HG02623 (cell line): ENCODE data around the gene RAPGEF6.
"Not testable (repeated sequence)": the region's sequence is repeated elsewhere in the genome, so short reads cannot be mapped to it uniquely, and the experiment has no call there.

Experiments
- ATAC-seq: cut with Tn5 transposase; IDR thresholded peaks from one replicate; pipeline ENCODE4 v1.9.1; 2021; ENCODE audit warnings: moderate library complexity; ENCODE audit not compliant: unreplicated experiment

Gene RAPGEF6

DNA sequence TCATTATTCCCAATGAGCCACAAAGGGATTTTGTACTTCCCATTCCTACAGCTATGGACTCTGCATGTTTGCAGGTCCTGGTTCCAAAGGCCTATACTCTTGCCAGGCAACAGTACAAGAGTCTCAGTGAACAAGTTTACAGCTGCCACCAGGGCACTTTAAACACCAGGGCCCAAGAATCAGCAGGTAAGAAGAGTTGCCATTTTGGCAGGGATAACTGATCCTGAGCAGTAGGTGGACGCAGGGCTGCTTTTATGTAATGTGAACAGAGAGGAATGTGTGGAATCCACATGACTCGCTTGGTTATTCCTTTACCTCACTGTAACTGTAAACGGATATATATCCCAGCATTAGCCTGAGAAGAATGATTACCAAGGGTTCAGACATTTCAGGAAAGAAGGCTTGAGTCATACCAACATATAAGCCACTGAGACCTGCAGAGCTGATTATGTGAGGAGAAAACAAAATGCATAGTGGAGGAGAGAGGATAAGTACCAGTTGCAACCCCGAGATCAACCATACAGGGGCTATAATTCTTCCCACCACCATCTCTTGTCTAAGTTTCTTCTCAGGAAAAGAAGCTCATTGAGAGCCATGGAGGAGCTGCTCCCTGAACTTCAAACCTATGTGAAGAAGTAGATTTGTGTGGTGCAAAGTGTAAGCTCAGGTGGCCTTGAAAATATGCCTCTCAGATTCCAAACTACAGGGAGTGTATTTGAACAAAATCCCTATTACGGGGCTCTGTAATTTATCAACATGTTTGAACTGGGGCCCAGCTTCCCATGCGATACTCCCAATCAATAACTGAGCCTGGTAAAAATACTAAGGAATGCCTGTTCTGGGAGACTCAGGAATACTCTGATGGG is 24.6 kb downstream of the RAPGEF6 start:
- no peak for ATAC-seq

DNA sequence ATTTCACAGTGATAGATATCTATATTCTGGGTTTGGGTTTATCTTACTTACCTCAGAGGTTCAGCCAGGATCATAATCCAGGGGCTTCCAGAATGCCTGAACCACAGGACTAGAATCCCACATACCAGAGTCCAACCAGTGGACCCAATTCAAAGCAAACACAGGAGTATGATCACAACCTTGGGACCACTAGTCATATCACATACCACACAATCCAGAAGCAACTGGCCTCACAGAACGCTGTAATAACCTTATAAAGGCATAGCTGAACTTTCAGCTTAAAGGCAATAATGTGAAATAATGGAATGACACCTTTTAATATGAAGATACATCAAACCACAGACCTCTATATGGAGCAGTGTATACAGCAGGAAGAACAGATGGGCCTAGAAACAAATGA is 25.3 kb downstream of the RAPGEF6 start:
- no peak for ATAC-seq

DNA sequence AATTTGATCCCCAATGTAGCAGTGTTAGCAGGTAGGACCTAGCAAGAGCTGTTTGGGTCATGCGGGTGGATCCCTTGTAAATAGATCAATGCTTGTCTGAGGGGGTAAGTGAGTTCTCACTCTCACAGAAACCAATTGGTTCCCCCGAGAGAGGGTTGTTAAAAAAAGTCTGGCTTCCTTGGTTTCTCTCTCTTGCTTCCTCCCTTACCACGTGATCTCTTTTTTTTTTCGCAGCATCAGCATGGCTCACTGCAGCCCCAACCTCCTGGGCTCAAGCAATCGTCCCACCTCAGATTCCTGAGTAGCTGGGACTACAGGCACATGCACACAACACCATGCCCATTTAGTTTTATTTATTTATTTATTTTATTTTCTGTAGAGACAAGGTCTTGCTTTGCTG is 26.4 kb downstream of the RAPGEF6 start:
- no peak for ATAC-seq

DNA sequence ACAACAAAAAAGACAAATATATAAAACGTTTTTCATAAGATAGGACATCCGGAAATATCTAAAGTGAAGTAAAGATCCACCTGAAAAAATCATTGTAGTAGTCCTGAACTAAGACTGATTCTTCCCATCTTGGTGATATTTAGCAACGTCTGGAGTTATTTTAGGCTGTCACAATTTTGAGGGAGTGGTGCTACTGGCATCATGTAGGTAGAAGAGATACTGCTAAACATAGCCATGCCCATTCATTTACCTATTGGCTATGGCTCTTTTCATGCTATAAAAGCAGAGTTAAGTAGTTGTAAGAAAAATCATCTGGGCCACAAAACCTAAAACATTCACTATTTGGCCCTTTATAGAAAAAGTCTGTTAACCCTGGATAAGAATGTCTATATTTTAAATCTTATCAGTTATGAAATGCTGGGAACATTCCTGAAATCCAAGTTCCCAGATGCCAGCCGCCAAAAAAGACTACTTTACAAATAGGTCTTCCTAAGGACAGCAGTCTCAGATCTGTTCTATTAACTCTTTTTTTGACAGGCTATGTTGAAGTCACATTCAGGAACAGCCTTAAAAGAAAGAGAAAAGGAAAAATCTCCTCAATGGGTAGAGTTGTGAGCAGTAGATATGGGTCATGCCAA is 27.0 kb downstream of the RAPGEF6 start:
- ATAC-seq, result no peak

DNA sequence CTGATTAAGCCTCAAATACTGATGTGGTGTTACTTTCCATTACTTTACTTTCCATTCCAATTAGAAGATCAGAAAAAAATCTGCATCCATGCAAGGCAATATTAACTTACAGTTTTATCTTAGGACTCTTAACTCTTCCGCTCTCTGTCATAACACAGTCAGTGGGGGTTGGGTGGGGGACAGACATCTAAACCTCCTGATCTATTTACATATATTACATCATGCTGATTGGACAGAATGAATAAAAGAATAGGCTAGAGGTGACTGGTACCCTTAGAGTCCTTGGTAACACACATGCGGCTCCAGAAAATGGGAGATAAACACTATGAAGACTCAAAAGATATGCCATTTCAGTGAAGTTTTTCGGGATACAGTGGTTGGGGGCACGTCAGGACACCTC is 27.6 kb downstream of the RAPGEF6 start:
- no peak for ATAC-seq

- ATAC-seq, result no peak
Observed at GRCh38 chr5:131605086-131605485, 29.9 kb downstream of the RAPGEF6 start.

GRCh38 chr5:131595088-131596033 is 39.7 kb downstream of the RAPGEF6 start:
- peak; percentile 70 for ATAC-seq

GRCh38 chr5:131593921-131594320 is 41.1 kb downstream of the RAPGEF6 start:
- ATAC-seq, result no peak

GRCh38 chr5:131593436-131593835 is 41.6 kb downstream of the RAPGEF6 start:
- ATAC-seq, result not testable (repeated sequence)

- ATAC-seq, result no peak
Observed at GRCh38 chr5:131589510-131590348, 45.3 kb downstream of the RAPGEF6 start.

DNA sequence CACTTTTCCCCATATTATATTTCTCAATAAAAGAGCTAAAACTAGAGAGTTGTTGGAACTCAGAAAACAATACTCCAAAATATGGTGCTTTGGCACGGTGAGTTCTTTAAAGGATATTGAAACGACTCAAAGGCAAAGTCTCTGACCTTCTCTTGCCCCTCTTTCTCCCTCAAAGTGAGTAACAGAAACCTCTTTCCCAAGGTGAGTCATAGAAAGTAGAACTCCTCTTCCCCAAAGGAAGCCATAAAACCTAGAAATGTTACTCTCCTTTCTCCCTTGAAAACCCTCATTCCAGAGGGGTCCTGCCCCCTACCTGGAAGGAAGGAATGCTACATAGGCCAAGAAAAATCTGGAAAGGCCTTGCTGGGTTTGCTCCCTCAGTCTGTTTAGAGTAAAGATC is 47.5 kb downstream of the RAPGEF6 start:
- ATAC-seq, result no peak

GRCh38 chr5:131581702-131582101 is 53.3 kb downstream of the RAPGEF6 start:
- no peak for ATAC-seq

DNA sequence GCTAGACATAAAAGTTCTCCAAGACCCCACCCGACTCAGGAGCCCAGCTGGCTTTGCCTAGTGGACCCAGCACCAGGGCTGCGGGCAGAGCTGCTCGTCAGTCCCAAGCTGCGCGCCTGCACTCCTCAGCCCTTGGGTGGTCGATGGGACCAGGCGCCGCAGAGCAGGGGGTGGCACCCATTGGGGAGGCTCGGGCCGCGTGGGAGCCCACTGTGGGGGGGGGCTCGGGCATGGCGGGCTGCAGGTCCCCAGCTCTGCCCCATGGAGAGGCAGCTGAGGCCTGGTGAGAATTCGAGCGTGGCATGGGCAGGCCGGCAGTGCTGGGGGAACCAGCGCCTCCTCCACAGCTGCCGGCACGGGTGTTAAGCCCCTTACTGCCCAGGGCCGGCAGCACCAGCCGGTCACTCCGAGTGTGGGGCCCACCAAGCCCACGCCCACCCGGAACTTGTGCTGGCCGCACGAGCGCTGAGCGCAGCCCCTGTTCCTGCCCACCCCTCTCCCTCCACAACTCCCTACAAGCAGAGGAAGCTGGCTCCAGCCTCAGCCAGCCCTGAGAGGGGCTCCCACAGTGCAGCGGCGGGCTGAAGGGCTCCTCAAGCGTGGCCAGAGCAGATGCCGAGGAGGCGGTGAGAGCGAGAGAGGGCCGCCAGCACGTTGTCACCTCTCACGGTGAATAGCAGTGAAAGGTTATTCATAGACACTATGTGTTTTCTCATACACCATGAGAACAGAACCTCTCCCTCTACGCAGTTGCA is 54.9 kb downstream of the RAPGEF6 start:
- no peak for ATAC-seq

DNA sequence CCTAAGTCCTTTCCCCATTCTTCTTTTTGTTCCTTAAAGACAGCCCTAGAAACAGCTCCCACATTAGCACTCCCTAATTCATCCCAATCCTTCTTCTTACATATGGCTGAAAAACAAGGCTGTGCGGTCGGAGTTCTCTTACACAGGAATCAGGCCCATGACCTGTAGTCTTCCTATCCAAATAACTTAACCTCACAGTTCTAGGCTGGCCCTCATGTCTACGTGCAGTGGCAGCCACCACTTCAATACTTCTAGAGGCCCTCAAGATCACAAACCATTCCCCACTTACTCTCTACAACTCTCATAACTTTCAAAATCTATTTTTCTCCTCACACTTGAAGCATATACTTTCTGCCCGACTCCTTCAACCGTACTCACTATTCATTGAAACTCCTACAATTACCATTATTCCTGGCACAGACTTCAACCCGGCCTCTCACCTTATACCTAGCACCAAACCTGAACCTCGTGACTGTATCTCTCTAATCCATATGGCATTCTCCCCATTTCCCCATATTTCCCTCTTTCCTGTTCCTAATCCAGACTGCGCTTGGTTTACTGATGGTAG is 59.3 kb downstream of the RAPGEF6 start:
- no peak for ATAC-seq

GRCh38 chr5:131571669-131572168 is 63.3 kb downstream of the RAPGEF6 start:
- no peak for ATAC-seq

GRCh38 chr5:131570757-131571156 is 64.3 kb downstream of the RAPGEF6 start:
- ATAC-seq, result no peak

DNA sequence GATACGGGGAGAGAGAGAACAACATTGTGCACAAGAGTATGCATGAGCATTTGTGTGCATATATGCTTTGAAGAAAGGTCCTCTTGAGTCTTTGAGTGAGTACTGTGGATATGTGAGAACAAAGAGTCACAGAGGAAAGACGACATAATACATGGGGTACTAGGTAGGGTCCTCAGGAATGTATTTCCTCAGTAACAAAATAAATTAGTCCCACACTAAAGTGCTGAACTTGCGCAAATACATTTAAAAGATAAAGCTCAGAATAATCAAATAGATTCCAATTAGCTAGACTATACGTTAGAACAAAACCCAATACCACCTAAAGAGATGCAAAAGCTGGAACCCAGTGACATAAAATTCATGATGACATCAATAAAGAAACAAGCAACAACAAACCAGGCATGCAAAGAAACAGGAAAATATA is 70.8 kb downstream of the RAPGEF6 start:
- ATAC-seq, result no peak

- ATAC-seq, result no peak
Observed at GRCh38 chr5:131563434-131564228, 71.4 kb downstream of the RAPGEF6 start.
